NCI-H146 treated with DMSO at 0.1 percent for 48 hours (cell line): ENCODE results near the gene TRIM49.
"Not testable (repeated sequence)": the region's sequence is repeated elsewhere in the genome, so short reads cannot be mapped to it uniquely, and the experiment has no call there.

Source experiments
- DNase-seq: peaks from one replicate; lab custom pipeline; 2025; ENCODE audit not compliant: unreplicated experiment; lab: John Stamatoyannopoulos, UW

TRIM49 gene

GRCh38 chr11:89808475-89808874 lies at the start of gene TRIM49:
TSS of gene TRIM49 (minus strand) at chr11:89808575. CDS start at chr11:89804469, 4,106 bp downstream.
- DNase-seq: not testable (repeated sequence)

GRCh38 chr11:89826694-89827093 lies 18.3 kb upstream of the TRIM49 start:
- DNase-seq: not testable (repeated sequence)

GRCh38 chr11:89820008-89820407 lies 11.6 kb upstream of the TRIM49 start:
- DNase-seq: not testable (repeated sequence)

GRCh38 chr11:89813535-89813934 lies 5.2 kb upstream of the TRIM49 start:
- not testable (repeated sequence) for DNase-seq

- not testable (repeated sequence) for DNase-seq
Measured at GRCh38 chr11:89787506-89788063, 20.8 kb downstream of the TRIM49 start.

GRCh38 chr11:89785726-89786125 lies 22.6 kb downstream of the TRIM49 start:
- not testable (repeated sequence) for DNase-seq

GRCh38 chr11:89750822-89751221 lies 57.6 kb downstream of the TRIM49 start:
- not testable (repeated sequence) for DNase-seq
